SK-N-SH treated with all-trans-retinoic acid at 6 μM for 48 hours (cell line): ENCODE measurements around the gene ST6GALNAC5.

Source experiments
- ARNTL ChIP-seq: fragments of 450-650 bp; formaldehyde crosslinking; IDR thresholded peaks from 2 replicates; pipeline ENCODE4 v1.5.0; 2020; ENCODE audit warnings: low read depth, mild to moderate bottlenecking, moderate library complexity, borderline replicate concordance
- CSDC2 ChIP-seq: fragments of 250-450 bp; sonication (Bioruptor Pico); IDR thresholded peaks from 2 replicates; pipeline ENCODE4 v1.5.0; 2020; ENCODE audit warnings: mild to moderate bottlenecking, moderate library complexity
- ISL1 ChIP-seq: fragments of 250-450 bp; sonication (Bioruptor Pico); IDR thresholded peaks from 2 replicates; pipeline ENCODE4 v2.1.2; 2022; ENCODE audit warnings: mild to moderate bottlenecking, moderate library complexity
- TF ChIP-seq, protein P1 (sequence below): fragments of 250-450 bp; sonication (Bioruptor Pico); IDR thresholded peaks from 2 replicates; pipeline ENCODE4 v1.8.0; 2020; ENCODE audit warnings: mild to moderate bottlenecking, moderate library complexity, borderline replicate concordance

DNA sequence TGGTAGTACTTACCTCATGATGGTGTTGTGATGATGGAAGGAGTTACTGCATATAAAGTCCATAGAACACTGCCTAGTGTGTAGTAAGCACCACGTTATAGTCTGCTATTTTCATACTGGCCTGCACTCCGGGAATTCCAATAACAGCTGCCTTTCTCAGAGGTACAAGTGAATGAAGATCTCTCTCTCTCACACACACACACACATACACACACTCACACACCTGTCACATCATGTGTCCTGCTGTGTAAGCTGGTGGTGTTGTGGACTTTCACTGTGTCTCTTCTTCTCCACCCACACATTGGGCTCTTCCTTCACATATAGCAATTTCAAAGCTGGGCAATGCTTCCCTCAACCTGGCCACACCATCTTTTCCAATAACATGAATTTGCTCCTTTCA lies 33.4 kb upstream of the ST6GALNAC5 start:
- TF ChIP-seq, protein P1, sequence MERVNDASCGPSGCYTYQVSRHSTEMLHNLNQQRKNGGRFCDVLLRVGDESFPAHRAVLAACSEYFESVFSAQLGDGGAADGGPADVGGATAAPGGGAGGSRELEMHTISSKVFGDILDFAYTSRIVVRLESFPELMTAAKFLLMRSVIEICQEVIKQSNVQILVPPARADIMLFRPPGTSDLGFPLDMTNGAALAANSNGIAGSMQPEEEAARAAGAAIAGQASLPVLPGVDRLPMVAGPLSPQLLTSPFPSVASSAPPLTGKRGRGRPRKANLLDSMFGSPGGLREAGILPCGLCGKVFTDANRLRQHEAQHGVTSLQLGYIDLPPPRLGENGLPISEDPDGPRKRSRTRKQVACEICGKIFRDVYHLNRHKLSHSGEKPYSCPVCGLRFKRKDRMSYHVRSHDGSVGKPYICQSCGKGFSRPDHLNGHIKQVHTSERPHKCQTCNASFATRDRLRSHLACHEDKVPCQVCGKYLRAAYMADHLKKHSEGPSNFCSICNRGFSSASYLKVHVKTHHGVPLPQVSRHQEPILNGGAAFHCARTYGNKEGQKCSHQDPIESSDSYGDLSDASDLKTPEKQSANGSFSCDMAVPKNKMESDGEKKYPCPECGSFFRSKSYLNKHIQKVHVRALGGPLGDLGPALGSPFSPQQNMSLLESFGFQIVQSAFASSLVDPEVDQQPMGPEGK (CRISPR knock-in tag), result no peak
- TF ChIP-seq ISL1 (CRISPR knock-in tag) (no peak), ARNTL (no peak), CSDC2 (no peak)
